Spleen (tissue), 7 donors: ENCODE data around the gene FAR1.

Source experiments
- CTCF ChIP-seq, 11 experiments: fragments of 200-600 bp in 7 of 11; fragments of 450-650 bp in 4 of 11; sonication (generic) in 4 of 11; IDR thresholded peaks in 8 of 11; conservative IDR thresholded peaks in 3 of 11; 1 replicate in 7 of 11; 2 replicates in 4 of 11; pipeline versions ENCODE4 v1.4.0 to v1.8.0; 2016 to 2021; ENCODE audit warnings: antibody characterized with exemption in 11 of 11, inconsistent platforms in 4 of 11, mild to moderate bottlenecking in 1 of 11
- POLR2A ChIP-seq, 3 donors: fragments of 450-650 bp; IDR thresholded peaks; one replicate each; pipeline ENCODE4 v1.5.1; 2017; ENCODE audit warnings: antibody characterized with exemption in 3 of 3, mild to moderate bottlenecking in 1 of 3
- donor health status: DM: no; HTN: no; CAD: no; lungs with moderate emphysema.
- donor health status: DM: no; HTN: no; CAD: no.
- donor health status: DM: no; HTN: no; CAD: no.

DNA sequence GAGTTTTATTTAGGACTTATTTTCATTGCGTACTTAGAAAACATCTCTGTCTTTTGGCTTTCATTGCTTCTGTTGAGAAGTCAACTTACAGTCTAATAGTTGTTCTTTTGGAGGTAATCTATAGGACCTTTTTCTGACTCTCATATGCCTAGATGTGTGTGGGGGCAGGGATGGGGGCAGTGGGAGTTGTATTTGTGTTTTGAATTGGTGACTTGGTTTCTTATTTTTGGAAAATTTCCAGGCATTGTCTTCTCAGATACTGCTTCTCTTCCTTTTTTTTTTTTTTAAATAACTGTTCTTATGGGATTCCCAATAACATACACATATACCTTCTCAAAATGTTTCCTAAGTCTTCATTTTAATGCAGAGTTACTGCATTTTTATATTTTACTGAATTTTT lies 58.0 kb downstream of the FAR1 start:
- no peak for TF ChIP-seq CTCF (IDR thresholded peaks at IDR 0.05 in 8 of 11, conservative IDR thresholded peaks at IDR 0.05 in 3 of 11)
- no peak for TF ChIP-seq POLR2A (IDR thresholded peaks at IDR 0.05)
